TTC549 (cell line): ENCODE measurements around the gene NCOA1.
"Not testable (repeated sequence)": the region's sequence is repeated elsewhere in the genome, so short reads cannot be mapped to it uniquely, and the experiment has no call there.

Experiments
- FAIRE-seq: peaks from 2 replicates; lab custom pipeline; 2012; peaks lifted over from hg19 to GRCh38; lab: Jason Lieb, UNC

The NCOA1 gene

GRCh38 chr2:24477229-24477628 is 13.8 kb upstream of the NCOA1 start:
- no peak for FAIRE-seq

- no peak for FAIRE-seq
These were observed 12.8 kb upstream of the NCOA1 start for GRCh38 chr2:24478243-24478642.

DNA sequence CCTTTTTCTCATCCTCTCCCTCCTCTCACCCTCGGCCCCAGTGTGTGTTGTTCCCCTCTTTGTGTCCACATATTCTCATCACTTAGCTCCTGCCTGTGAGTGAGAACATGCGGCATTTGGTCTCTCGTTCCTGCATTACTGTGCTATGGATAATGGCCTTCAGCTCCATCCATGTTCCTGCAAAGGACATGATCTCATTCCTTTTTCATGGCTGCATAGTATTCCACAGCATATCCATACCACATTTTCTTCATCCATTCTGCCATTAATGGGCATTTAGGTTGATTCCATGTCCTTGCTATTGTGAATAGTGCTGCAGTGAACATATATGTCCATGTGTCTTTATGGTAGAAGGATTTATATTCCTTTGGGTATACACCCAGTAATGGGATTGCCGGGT is 10.8 kb upstream of the NCOA1 start:
- FAIRE-seq, result no peak

DNA sequence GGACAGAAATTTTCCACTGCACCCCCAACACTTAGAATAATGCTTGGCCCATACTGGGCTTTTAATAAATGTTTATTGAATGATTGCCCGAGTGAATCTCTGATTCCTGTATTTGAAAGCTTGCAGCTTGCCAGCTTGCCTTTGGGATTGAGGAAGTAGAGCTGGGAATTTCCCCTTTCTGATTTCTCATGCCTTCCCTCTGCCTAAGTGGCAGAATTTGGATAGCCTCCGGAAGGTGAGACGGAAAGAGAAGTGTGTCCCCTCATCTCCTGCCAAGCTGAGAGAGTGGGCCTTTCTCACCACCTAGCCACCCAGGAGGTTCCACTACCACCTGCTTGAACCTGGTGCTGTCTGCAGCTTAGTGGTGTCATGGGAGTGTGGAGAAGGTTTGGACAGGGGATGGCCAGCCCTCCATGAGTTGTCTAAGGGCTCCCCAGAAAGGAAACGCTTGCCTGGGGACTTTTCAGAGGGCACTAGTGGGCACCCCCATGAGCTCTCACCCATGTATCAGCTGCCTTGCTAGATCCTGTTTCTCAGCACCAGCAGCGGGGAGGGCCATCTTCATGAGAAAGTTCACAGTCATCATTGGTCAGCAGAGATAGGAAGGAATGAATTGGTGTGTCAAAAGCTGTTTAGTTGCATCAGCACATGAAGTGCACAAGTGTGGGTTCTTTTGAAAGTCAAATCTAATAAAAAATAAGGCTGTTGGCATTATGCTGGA is 8.6 kb upstream of the NCOA1 start:
- no peak for FAIRE-seq

DNA sequence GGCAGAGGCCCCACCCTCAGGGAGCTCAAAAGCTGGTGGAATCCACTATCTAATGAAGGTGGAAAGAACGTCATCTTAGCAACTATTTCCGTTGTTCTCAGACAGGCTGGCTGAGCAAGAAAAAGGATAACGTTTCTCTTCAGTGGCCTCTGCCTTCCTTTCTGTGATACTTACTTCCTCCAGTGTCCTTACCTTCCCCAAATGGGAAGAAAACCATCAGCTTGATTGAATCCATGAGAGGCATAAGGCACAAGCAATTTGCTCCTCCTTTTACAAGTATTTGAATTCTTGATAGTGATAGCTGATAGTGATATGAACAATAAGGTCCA is 8.1 kb upstream of the NCOA1 start:
- no peak for FAIRE-seq

DNA sequence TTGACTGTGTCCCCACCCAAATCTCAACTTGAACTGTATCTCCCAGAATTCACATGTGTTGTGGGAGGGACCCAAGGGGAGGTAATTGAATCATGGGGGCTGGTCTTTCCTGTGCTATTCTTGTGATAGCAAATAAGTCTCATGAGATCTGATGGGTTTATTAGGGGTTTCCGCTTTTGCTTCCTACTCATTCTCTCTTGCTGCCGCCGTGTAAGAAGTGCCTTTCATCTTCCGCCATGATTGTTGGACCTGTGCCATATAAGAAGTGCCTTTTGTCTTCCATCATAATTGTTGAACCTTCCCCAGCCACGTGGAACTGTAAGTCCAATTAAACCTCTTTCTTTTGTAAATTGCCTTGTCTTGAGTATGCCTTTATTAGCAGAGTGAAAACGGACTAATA is 6.4 kb upstream of the NCOA1 start:
- not testable (repeated sequence) for FAIRE-seq

GRCh38 chr2:24485197-24485596 is 5.9 kb upstream of the NCOA1 start:
- no peak for FAIRE-seq

DNA sequence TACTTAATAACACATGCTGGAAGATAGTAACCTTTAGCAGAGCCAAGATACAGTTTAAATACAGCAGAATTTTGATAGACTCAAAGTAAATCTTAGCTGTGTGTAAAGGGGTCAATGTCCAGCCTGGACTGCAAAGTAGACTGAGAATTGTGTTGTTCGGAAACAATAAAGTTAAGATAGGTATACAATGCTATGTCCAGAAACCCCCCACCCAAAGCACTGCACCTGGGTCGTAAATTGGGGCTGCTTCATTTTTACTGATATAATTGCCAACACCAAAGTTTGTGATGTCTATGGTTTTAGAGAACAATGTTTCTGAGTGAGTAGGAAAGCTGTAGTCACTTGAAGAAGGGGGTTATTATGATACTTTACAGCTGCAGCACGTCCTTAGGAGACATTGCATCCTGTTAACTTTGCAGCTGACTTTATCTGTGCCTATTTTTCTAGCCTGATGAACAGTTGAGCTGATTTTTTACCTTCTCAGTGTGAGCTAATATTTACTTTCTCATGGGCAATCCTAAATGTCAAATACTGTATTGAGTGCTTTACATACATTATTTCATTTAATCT is 4.3 kb upstream of the NCOA1 start:
- FAIRE-seq, result no peak

DNA sequence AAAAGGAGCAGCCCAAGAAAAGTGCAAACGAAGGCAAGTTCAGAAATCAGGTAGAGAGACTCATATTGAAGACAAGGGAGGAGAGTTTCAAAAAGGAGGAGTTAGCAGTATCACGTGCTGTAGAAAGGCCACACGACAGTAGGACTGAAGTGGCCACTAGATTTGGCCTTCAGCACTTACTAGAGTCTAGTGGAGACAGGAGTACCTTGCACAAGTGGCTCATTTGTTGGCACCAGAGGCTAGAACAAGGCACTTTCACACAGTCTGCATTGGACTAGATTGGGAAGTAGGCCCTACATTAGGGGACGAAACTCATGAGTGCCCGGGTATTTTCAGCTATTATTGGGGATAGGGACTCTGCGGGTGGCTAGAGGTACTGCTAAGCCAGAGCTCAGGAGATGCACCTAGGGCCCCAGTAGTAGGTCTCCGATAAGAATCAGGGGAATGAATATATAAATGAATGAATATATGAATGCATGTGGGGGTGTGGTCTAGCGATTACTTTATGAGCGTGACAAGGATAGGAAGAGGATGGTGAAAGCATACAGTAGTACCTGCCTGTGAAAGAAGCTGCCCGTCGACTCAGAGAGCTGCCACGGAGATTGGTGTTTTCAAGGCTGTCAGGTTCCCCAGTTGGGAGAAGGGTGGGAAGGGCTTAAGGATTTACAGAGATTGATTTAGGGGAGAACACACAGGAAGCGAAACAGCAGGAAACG is 1.4 kb upstream of the NCOA1 start:
- no peak for FAIRE-seq

GRCh38 chr2:24490181-24490689 is 819 bp upstream of the NCOA1 start:
- FAIRE-seq, result no peak

DNA sequence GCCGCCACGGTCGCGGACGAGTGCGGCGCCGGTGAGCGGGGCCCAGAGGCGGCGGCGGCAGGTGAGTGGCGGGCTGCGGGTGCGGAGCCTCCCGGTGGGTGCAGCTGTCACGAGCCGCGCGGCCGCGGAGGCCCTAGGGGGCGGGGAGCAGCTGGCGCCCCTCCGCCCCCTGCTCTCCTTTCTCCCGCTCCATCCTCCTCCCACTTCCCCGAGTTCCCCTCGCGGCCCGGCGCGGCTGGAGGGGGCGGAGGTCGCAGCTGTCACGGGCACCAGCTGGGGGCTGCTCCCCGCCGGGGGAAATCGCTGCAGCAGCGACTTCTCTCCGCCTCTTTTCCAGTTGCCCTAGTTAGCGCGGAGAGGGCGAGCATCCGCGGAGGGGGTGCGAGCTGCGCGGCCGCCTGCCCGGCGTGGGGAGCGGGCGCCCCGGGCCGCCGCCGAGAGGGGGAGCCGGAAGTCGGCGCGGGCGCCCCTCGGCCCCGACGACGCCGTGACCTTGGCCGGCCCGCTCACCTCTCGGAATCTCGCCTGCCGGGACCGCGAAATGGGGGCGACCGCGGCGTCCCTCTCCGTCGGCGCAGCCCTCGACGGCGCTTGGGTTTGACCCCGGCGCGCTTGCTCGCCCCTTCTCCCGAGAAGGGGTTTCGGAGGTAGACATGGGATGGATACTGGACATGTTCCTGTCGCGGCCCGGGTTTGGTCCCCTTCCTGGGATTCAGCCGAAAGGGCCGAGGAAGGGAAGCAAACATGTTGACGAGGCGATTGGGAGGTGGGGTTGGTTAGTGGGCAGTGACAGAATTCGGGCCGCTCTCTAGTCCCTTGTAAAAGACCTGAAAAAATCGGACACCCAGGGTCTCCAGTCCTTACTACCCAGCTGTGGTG is 727 bp downstream of the NCOA1 start:
- FAIRE-seq, result no peak

DNA sequence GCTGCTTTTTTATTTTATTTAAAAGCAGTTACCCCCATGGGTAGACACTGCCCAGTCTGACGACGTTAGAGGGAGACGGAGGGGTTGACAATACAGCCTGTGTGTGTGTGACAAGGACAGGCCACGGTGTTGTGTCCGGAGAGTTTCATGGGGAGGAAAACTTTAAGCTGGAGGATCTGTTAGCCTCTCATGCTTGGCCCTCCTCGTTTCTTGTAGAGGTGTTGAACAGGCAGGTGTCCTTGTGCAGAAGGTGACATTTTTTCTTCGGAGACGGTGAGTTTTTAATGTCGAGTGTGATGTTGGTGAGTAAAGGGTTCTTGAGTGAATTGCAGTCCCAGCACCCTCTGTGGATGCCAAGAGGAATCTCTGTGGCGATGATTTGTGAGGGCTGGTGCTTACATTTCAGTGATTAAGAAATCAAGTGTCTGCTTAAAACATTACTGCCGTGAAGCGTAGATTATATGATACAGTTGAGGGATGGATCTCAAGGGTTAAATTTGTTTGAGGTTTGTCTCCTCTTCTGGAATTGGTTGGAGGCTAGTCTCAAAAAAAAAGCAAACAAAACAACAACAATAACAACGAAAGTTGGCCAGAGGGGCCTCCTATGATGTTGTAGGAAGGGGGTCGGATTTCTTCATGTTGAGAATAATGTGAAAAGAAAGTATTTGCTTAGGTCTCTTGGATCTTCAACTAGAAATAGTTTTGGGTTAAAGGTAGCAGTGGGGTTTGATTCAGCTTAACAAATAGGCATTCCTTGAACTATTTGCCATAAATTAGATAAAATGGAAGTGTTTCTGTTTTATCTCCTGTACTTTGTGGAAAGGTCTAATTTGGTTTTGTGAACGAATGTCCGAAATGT is 1.6 kb downstream of the NCOA1 start:
- FAIRE-seq, result no peak

GRCh38 chr2:24493713-24494112 is 2.7 kb downstream of the NCOA1 start:
- FAIRE-seq, result no peak

DNA sequence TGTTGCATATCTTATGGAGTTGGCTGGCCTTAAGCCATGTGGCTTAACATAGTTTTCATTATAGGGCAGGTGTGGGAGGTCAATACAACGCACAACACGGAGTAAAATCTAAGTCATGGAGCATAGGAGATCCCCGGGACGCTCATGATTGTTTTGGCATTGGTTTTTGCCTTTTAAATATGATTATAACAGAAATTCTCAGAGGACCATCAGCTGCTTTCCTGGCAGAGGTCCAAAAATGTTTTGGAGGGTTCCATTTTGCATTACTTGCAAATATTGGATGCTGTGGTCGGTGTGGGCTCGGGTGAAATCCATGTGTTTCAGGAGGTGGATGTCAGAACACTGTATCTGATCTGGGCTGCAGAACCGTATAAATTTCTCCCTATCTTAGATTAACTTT is 3.4 kb downstream of the NCOA1 start:
- FAIRE-seq, result no peak

- FAIRE-seq, result no peak
These were observed 4.4 kb downstream of the NCOA1 start for GRCh38 chr2:24495451-24495850.

DNA sequence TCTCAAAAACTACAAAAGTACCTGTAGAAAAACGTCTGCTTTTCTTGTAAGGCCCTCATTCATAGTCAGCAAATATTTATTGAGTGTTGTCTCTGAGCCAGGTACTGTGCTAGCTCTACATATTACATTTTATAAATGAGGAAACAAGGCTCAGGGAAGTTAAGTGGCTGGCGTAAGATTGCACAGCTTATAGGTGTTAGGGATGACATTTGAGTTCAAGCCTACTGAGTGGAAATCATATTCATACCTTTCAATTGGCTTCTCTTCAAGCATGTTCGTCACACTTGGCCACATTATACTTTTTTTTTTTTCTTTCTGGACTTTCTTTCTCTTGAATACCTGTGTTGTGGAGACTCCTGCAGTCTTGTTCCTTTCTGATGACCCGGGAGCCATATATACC is 5.9 kb downstream of the NCOA1 start:
- no peak for FAIRE-seq

GRCh38 chr2:24497685-24498084 is 6.6 kb downstream of the NCOA1 start:
- no peak for FAIRE-seq

GRCh38 chr2:24498121-24498520 is 7.1 kb downstream of the NCOA1 start:
- FAIRE-seq, result no peak

DNA sequence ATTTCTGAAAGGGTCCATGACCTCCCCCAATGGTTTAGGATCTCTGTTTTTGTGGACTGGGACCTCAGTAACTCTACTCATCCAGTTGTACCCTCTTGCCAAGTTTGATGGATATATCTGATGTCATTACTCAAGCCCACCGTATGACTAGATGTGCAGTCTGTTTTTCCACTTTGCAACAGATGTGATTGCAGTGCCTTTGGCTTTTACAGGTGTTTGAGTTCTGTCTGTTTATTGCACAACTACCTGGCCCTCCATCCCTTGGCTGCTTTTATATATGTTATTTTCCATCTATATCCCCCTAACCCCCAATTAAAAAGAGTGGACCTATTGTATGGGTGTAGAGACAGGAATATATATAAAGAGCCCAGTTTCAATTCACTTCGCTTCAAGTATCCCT is 10.8 kb downstream of the NCOA1 start:
- no peak for FAIRE-seq

DNA sequence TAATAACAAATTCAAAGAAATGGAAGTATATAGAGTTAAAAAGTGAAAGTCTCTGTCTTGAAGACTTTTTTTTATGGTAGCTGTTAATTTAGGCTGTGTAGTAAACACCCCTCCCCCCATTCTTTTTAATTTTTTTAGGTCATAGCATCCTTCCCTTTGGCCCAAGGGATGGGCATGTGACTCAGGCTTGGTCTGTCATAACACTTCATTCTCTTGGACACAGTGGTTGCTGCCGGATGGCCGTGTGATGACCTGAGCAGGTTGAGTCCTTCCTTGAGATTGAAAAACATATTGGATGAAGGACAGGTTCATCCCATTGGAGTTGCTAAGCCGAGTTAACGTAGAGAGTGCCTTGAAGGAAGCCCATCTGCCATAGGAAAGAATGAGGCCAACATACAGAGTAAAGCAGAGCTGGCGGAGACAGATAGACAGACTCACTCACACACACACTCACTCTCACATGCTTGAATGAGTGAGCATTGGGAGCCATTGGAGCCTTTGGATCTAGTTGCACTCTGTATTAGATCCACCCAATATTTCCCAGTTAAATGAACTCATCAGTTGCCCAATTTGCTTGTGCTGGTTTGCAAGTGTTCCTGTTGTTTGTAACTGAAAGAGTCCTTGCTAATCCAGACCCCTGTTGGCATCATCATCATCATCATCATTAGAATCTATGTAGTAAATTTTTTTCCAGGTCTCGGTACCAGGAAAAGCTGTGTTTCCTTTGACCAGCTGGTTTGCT is 14.7 kb downstream of the NCOA1 start:
- FAIRE-seq, result no peak

- no peak for FAIRE-seq
These were observed 16.5 kb downstream of the NCOA1 start for GRCh38 chr2:24507549-24507948.
